ENCODE results near the gene IGSF11. TPM values are rescaled to one million over a fixed set of nuclear protein-coding genes. Genes with fewer than 3 reads are reported as not detected.

Gene IGSF11
- total RNA-seq, 2 experiments from 2014 or later = 0.07 TPM; not detected in 1

DNA sequence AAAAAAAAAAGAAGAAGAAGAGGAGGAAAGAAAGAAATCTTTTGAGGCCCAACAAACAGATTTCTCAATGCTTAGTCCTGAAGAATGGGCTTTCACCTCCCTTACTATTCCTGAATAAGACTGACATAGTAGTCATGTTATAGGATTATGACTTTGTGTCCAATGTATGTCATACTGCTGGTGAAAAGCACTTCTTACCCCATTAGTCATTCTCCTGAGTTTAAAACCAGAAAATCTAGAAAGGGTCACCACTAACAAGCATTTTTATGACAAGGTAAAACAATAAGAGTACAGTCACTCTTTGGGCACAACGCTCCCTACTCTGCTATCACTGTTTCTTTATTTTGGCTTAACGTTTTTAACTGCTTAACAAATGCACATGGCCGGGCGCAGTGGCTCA, 88.2 kb downstream of the IGSF11 start:
- intact Hi-C loops (cut with micrococcal nuclease) = loop anchor here (10.0 kb wide), 1 partner anchor 88 kb away; the partner anchor contains the start of gene IGSF11
- H3K4me1 Mint-ChIP-seq (ENCODE audit: low read depth) = peaks cover 57% of the 10 kb centered on the region
- H3K27me3 Mint-ChIP-seq = no peaks in the 10 kb centered on the region
- DNase-seq (no peak), ATAC-seq (no peak)
- TF ChIP-seq, protein P1, sequence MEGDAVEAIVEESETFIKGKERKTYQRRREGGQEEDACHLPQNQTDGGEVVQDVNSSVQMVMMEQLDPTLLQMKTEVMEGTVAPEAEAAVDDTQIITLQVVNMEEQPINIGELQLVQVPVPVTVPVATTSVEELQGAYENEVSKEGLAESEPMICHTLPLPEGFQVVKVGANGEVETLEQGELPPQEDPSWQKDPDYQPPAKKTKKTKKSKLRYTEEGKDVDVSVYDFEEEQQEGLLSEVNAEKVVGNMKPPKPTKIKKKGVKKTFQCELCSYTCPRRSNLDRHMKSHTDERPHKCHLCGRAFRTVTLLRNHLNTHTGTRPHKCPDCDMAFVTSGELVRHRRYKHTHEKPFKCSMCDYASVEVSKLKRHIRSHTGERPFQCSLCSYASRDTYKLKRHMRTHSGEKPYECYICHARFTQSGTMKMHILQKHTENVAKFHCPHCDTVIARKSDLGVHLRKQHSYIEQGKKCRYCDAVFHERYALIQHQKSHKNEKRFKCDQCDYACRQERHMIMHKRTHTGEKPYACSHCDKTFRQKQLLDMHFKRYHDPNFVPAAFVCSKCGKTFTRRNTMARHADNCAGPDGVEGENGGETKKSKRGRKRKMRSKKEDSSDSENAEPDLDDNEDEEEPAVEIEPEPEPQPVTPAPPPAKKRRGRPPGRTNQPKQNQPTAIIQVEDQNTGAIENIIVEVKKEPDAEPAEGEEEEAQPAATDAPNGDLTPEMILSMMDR (IDR thresholded peaks at IDR 0.05) = no peak
- H3K27ac Mint-ChIP-seq = no peak overlapping the region
- H3K4me3 Mint-ChIP-seq = no peak overlapping the region
- H3K9me3 Mint-ChIP-seq = no peaks in the 10 kb centered on the region
- POLR2A ChIA-PET = no interaction called here
- CTCF ChIA-PET = interaction anchor here (1.6 kb wide), 1 partner anchor 62 kb away, joined by 5 read pairs; no protein-coding TSS in a partner anchor
- no peaks in the 10 kb centered on the region for H3K36me3 Mint-ChIP-seq (ENCODE audit: low read depth)

DNA sequence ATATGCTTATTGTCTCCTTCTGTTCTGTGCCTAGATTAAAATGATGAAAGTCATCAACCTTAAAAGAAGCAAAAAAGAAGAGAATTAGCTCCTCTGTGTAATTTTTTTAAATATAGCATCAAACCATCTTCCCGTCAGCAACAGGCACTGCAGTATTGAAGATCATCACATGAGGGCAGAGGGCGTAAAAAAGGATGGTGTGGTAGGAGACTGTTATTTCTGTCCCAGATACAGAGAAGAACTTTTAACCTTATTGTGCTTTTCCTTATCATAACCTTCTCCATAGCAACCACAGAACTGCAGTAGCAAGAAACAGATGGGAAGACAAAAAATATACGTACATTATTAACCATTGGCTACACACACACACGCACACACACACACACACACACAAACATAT, 88.8 kb downstream of the IGSF11 start:
- Mint-ChIP-seq H3K4me1 (ENCODE audit: low read depth) (peaks cover 61% of the 10 kb centered on the region), H3K9me3 (no peaks in the 10 kb centered on the region), H3K4me3 (no peak overlapping the region), H3K27ac (no peak overlapping the region), H3K27me3 (no peaks in the 10 kb centered on the region), H3K36me3 (ENCODE audit: low read depth) (no peaks in the 10 kb centered on the region)
- POLR2A ChIA-PET = no interaction called here
- CTCF ChIA-PET = no interaction called here
- intact Hi-C loops (cut with micrococcal nuclease) = loop anchor here (10.0 kb wide), 1 partner anchor 89 kb away; the partner anchor contains the start of gene IGSF11
- ATAC-seq (no peak), DNase-seq (no peak)
- TF ChIP-seq, protein P1 (IDR thresholded peaks at IDR 0.05) = no peak

GRCh38 chr3:118943597-118943996, 91.0 kb downstream of the IGSF11 start:
- CTCF ChIA-PET = interaction anchor here (1.4 kb wide), 1 partner anchor 91 kb away, joined by 4 read pairs; the partner anchor contains the start of gene IGSF11
- Mint-ChIP-seq H3K4me1 (ENCODE audit: low read depth) (peaks cover 50% of the 10 kb centered on the region), H3K4me3 (no peak overlapping the region), H3K27me3 (no peaks in the 10 kb centered on the region), H3K27ac (no peak overlapping the region), H3K36me3 (ENCODE audit: low read depth) (no peaks in the 10 kb centered on the region), H3K9me3 (no peaks in the 10 kb centered on the region)
- TF ChIP-seq, protein P1 (IDR thresholded peaks at IDR 0.05) = no peak
- intact Hi-C loops (cut with micrococcal nuclease) = loop anchor here (10.0 kb wide), 1 partner anchor 91 kb away; the partner anchor contains the start of gene IGSF11
- no peak for ATAC-seq
- DNase-seq = no peak
- POLR2A ChIA-PET = no interaction called here

DNA sequence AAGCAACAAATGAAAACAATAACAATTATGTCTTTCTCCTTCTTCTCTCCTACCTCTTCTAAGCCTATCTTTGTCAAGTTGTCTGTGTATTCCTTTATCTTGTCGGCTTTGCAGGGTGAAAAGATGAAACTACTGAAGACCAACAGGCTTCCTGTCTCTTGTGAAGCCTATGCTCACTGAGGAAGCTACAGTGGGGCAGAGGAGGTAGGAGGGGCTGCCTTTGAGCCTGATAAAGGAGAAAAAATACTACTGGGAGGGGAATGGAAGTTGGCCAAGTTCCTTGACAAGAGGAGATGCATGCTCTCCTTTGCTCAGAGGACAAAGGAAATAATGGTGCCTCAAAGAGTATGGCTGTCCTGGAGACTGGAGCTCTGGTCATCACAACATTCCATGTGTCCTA, 92.0 kb downstream of the IGSF11 start:
- no peaks in the 10 kb centered on the region for H3K36me3 Mint-ChIP-seq (ENCODE audit: low read depth)
- CTCF ChIA-PET = interaction anchor here (0.9 to 1.6 kb wide), 4 partner anchors 14 to 92 kb away, joined by 3 to 5 read pairs (median 4); partner anchors contain the start of gene IGSF11
- no peaks in the 10 kb centered on the region for H3K9me3 Mint-ChIP-seq
- no peak overlapping the region for H3K4me3 Mint-ChIP-seq
- ATAC-seq = no peak
- TF ChIP-seq, protein P1 (IDR thresholded peaks at IDR 0.05) = no peak
- H3K27me3 Mint-ChIP-seq = no peaks in the 10 kb centered on the region
- no peak for DNase-seq
- POLR2A ChIA-PET = interaction anchor here (1.2 to 1.3 kb wide), 2 partner anchors 8 to 92 kb away, joined by 3 read pairs; partner anchors contain the start of gene IGSF11
- H3K27ac Mint-ChIP-seq = peak overlapping the region; percentile 50
- intact Hi-C loops (cut with micrococcal nuclease) = loop anchor here (10.0 kb wide), 1 partner anchor 92 kb away; the partner anchor contains the start of gene IGSF11
- H3K4me1 Mint-ChIP-seq (ENCODE audit: low read depth) = peaks cover 49% of the 10 kb centered on the region

DNA sequence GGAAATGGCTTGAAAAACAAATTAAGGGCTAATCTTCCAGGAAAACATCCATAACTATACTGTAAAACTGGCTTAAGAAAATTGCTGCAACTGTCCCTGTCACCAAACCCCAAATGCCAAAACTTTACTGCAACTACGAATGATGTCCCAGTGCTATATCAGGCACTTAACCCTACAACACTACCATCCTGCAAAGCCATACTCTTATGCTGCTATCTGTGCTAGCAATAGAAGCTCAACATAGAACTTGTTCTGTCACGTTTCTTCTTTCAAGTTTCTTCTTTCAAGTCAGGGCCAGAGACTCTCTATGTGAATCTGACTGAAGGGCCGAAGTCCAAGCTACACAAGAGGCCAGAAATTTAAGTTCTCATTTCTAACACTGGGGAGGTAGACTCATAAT, 92.5 kb downstream of the IGSF11 start:
- intact Hi-C loops (cut with micrococcal nuclease) = loop anchor here (10.0 kb wide), 1 partner anchor 93 kb away; the partner anchor contains the start of gene IGSF11
- Mint-ChIP-seq H3K27ac (no peak overlapping the region), H3K36me3 (ENCODE audit: low read depth) (no peaks in the 10 kb centered on the region), H3K4me3 (peak overlapping the region; percentile 11), H3K27me3 (no peaks in the 10 kb centered on the region), H3K4me1 (ENCODE audit: low read depth) (peaks cover 50% of the 10 kb centered on the region), H3K9me3 (no peaks in the 10 kb centered on the region)
- CTCF ChIA-PET = interaction anchor here (0.9 to 1.6 kb wide), 3 partner anchors 14 to 92 kb away, joined by 3 to 5 read pairs (median 3); partner anchors contain the start of gene IGSF11
- no peak for ATAC-seq
- TF ChIP-seq, protein P1 (IDR thresholded peaks at IDR 0.05) = no peak
- DNase-seq = no peak
- POLR2A ChIA-PET = interaction anchor here (1.2 to 1.3 kb wide), 2 partner anchors 9 to 93 kb away, joined by 3 read pairs; partner anchors contain the start of gene IGSF11

Measured in activated CD8-positive, alpha-beta T cell treated with anti-CD3 and anti-CD28 coated beads for 36 hours (primary cell).